ENCODE data around the gene CDH4. TPM values are rescaled to one million over a fixed set of nuclear protein-coding genes. Genes with fewer than 3 reads are reported as not detected.

CDH4 gene
- total and polyA plus RNA-seq, 2 of the 8 experiments (the other 6 are each of a cell fraction or from before 2014, with no cell fraction given): 4.3 to 7.9 TPM

DNA sequence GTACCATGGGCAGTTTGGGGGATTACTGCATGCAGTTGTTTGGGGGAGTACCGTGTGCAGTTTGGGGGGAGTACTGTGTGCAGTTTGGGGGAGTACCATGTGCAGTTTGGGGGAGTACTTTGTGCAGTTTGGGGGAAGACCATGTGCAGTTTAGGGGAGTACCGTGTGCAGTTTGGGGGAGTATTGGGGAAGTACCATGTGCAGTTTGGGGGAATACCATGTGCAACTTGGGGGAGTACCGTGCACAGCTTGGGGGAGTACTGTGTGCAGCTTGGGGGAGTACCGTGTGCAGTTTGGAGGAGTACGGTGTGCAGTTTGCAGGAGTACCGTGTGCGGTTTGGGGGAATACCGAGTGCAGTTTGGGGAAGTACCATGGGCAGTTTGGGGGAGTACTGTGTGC lies 22.3 kb downstream of the CDH4 start (continued):
- TF ChIP-seq CHD7 (IDR thresholded peaks at IDR 0.05; ENCODE audit: insufficient replicate concordance, low read length) (no peak), SIN3A (conservative IDR thresholded peaks at IDR 0.05 in 1 of 2, IDR thresholded peaks at IDR 0.05 in 1 of 2; ENCODE audit: low read depth in 1 of 2, low read length in 2 of 2) (no peak), RBBP5 (IDR thresholded peaks at IDR 0.05; ENCODE audit: borderline replicate concordance, low read depth, low read length) (no peak), MAFK (IDR thresholded peaks at IDR 0.05; ENCODE audit: low read depth, low read length) (no peak), CHD1 (IDR thresholded peaks at IDR 0.05; ENCODE audit: low read depth, low read length) (no peak), GABPA (IDR thresholded peaks at IDR 0.05; ENCODE audit: borderline replicate concordance, insufficient read depth, low read length) (no peak), CTBP2 (IDR thresholded peaks at IDR 0.05; ENCODE audit: borderline replicate concordance, insufficient read depth, insufficient read length, low read length) (no peak)

All from H1 (cell line).